Panc1 (cell line): ENCODE results near the gene NPB.

ENCODE experiments used
- CTCF ChIP-seq: fragments of 450-650 bp; IDR thresholded peaks from 2 replicates; pipeline ENCODE4 v1.5.1; 2017; ENCODE audit warnings: mild to moderate bottlenecking
- REST ChIP-seq, 2 experiments: IDR thresholded peaks; 2 replicates each; pipeline ENCODE4 v1.6.1; 2011 to 2012; ENCODE audit warnings: low read depth in 2 of 2, control low read depth in 1 of 2, low read length in 1 of 2, mild to moderate bottlenecking in 1 of 2, moderate library complexity in 1 of 2; ENCODE audit not compliant: insufficient read depth in 1 of 2
- SIN3A ChIP-seq: IDR thresholded peaks from 2 replicates; pipeline ENCODE4 v1.6.1; 2012; ENCODE audit warnings: low read depth, mild to moderate bottlenecking, low read length, moderate library complexity, borderline replicate concordance; ENCODE audit not compliant: insufficient read depth
- TCF7L2 ChIP-seq: IDR thresholded peaks from 2 replicates; pipeline ENCODE4 v1.6.1; 2011; ENCODE audit warnings: mild to moderate bottlenecking, low read depth, low read length, inconsistent platforms

- TF ChIP-seq SIN3A: no peak
- no peak for TF ChIP-seq CTCF
- TF ChIP-seq REST (IDR thresholded peaks at IDR 0.05; ENCODE audit: insufficient read depth in 1 of 2, low read depth in 2 of 2, low read length in 1 of 2): no peak
- no peak for TF ChIP-seq TCF7L2
Measured at GRCh38 chr17:81913394-81914102, 11.5 kb downstream of the NPB start.
